Measurements from ENCODE around the gene SGK1. TPM values are rescaled to one million over a fixed set of nuclear protein-coding genes. Genes with fewer than 3 reads are reported as not detected.

SGK1 gene
- total RNA-seq, 4 donors from 2014 or later, result 15.1 to 38.2 (median 25.5) TPM

DNA sequence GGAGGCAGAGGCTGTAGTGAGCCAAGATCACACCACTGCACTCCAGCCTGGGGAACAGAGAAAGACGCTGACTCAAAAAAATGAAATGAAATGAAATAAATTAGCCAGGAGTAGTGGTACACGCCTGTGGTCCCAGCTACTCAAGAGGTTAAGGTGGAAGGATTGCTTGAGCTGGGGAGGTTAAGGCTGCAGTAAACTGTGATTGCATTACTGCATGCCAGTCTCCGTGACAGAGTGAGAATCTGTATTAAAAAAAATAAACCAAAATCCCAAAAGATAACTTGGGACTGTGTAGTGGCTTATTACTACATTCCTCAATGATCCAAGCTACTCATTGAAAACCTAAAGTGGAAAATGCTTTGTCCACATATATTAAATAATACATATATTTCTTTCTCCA lies 87.0 kb downstream of the SGK1 start:
- WGBS, 2 donors (ENCODE audit: low coverage in 1 of 2), result 90 to 100% methylated on average over 3 of the region's 3 CpGs
- Histone ChIP-seq H3K4me3 (no peak overlapping the region), H3K36me3 (no peaks in the 10 kb centered on the region), H3K27me3 (no peaks in the 10 kb centered on the region), H3K4me1 (no peaks in the 10 kb centered on the region), H3K27ac (no peak overlapping the region), H3K9me3 (no peaks in the 10 kb centered on the region)
- ATAC-seq, result no peak
- TF ChIP-seq POLR2A (IDR thresholded peaks at IDR 0.05), result no peak
- TF ChIP-seq CTCF (IDR thresholded peaks at IDR 0.05), result no peak

- TF ChIP-seq POLR2A (IDR thresholded peaks at IDR 0.05) (no peak), CTCF (IDR thresholded peaks at IDR 0.05) (no peak), POLR2AphosphoS5 (IDR thresholded peaks at IDR 0.05) (no peak), EP300 (IDR thresholded peaks at IDR 0.05) (no peak)
- no peak overlapping the region for H3K4me3 ChIP-seq
- H3K4me1 ChIP-seq, result no peaks in the 10 kb centered on the region
- no peak overlapping the region for H3K27ac ChIP-seq
- ATAC-seq, result no peak
- H3K36me3 ChIP-seq, result no peaks in the 10 kb centered on the region
- no peaks in the 10 kb centered on the region for H3K9me3 ChIP-seq
- WGBS, 2 donors (ENCODE audit: low coverage in 1 of 2), result 80 to 84% methylated on average over 1 to 7 of the region's 8 CpGs
- no peaks in the 10 kb centered on the region for H3K27me3 ChIP-seq
These were observed 87.7 kb downstream of the SGK1 start for GRCh38 chr6:134230087-134230700.

DNA sequence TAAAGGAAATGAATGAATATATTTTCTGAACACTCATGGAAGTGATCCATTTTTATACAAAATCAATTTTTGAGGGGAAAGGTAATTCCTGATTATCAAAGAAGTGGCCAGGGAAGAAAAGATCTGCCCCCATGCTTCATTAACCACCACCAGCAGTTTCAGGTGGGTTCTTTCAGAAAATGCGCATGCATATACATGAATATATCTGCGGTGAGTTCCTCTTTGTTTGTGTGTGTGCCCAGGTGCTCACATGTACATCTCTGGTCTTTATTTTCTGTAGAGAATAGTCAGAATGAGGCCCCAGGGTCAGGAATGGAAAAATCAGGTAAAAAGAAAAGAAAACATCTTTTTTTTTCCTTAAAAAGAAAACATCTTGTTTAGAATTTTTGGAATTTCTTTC lies 88.4 kb downstream of the SGK1 start:
- no peak for TF ChIP-seq POLR2AphosphoS5 (IDR thresholded peaks at IDR 0.05)
- no peak for TF ChIP-seq POLR2A (IDR thresholded peaks at IDR 0.05)
- no peak for TF ChIP-seq EP300 (IDR thresholded peaks at IDR 0.05)
- H3K4me1 ChIP-seq, result no peaks in the 10 kb centered on the region

DNA sequence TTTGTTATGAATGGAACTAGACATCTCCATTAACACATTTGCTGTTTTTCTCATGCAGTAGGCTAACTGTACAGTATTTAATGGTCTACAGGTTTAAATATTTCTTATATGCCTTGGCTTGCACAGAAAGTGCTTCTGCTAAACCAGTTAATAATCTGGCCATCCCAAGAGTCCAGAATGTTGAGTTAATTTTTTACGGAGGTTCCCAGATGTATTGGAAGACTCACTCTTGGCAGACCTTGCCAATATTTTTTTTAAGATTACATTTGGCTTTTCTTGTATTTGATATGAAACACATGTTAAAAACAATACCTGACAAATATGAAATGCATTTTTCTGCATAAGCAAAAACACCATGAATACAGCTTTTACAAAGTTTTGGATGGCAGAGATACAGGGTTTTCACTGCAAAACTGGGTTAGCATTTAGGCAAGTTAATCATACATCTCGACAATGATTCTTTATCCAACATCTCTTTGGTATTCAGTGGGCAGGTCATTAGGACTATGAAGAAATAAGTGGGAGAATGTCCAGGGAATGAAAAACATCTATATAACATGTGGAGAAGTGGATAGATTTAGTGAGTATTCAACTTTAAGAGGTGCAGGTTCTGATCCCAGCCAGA lies 94.0 kb downstream of the SGK1 start:
- Histone ChIP-seq H3K4me1 (no peaks in the 10 kb centered on the region), H3K9me3 (no peaks in the 10 kb centered on the region), H3K4me3 (no peak overlapping the region), H3K36me3 (no peaks in the 10 kb centered on the region), H3K27ac (no peak overlapping the region), H3K27me3 (no peaks in the 10 kb centered on the region)
- no peak for ATAC-seq
- no peak for TF ChIP-seq POLR2AphosphoS5 (IDR thresholded peaks at IDR 0.05)
- no peak for TF ChIP-seq POLR2A (IDR thresholded peaks at IDR 0.05)
- no peak for TF ChIP-seq EP300 (IDR thresholded peaks at IDR 0.05)
- TF ChIP-seq CTCF (IDR thresholded peaks at IDR 0.05), result no peak
- 53 to 61% methylated on average over 2 of the region's 2 CpGs for WGBS, 2 donors (ENCODE audit: low coverage in 1 of 2)

More for the DNA sequence above, 88.4 kb downstream of the SGK1 start:
- Histone ChIP-seq H3K9me3 (no peaks in the 10 kb centered on the region), H3K4me3 (no peak overlapping the region), H3K27me3 (no peaks in the 10 kb centered on the region), H3K36me3 (no peaks in the 10 kb centered on the region), H3K27ac (no peak overlapping the region)
- no peak for ATAC-seq
- 89 to 90% methylated on average over 2 of the region's 2 CpGs for WGBS, 2 donors (ENCODE audit: low coverage in 1 of 2)

DNA sequence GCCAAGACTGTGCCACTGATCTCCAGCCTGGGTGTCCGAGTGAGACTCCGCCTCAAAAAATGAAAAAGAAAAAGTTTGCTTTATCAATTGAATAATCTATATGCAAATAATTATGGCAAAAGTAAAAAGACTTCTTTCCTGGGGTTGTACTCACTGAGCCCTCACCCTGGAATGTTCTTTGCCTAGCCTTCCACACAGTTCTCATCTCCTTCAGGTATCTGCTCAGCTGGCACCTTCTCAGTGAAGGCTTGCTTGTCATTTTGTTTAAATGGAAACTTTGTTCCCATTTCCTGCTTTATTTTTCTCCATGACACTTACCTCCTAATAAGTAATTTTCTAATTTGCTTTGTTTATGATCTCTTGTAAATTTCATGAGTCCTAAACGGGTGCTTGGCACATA lies 96.7 kb downstream of the SGK1 start:
- no peak for ATAC-seq
- no peak overlapping the region for H3K27ac ChIP-seq
- no peaks in the 10 kb centered on the region for H3K36me3 ChIP-seq
- WGBS, 2 donors (ENCODE audit: low coverage in 1 of 2), result 74% methylated on average over 3 of the region's 3 CpGs; no CpG with 5 or more reads in 1 of the 2 donors
- H3K9me3 ChIP-seq, result no peaks in the 10 kb centered on the region
- H3K4me3 ChIP-seq, result no peak overlapping the region
- H3K27me3 ChIP-seq, result no peaks in the 10 kb centered on the region
- TF ChIP-seq POLR2A (IDR thresholded peaks at IDR 0.05) (no peak), POLR2AphosphoS5 (IDR thresholded peaks at IDR 0.05) (no peak), CTCF (IDR thresholded peaks at IDR 0.05) (no peak), EP300 (IDR thresholded peaks at IDR 0.05) (no peak)
- no peaks in the 10 kb centered on the region for H3K4me1 ChIP-seq
